Inflammatory macrophage (primary cell): ENCODE data around the gene GRHL3.
"Not testable (repeated sequence)": the region's sequence is repeated elsewhere in the genome, so short reads cannot be mapped to it uniquely, and the experiment has no call there.

ENCODE experiments used
- DNase-seq, 2 donors: peaks; one replicate each; pipeline ENCODE4 v3.0.0-alpha.2; 2020 to 2022
- total RNA-seq, 18 experiments: gene quantifications; one replicate each; lab custom pipeline; 2026; ENCODE audit warnings: mixed read lengths in 6 of 18, inconsistent platforms in 2 of 18; lab: John Stamatoyannopoulos, UW

Gene GRHL3
- total RNA-seq = 0 to 0.26 (median 0.10) reads per million in 18 experiments

GRCh38 chr1:24319312-24319863, at the start of gene GRHL3:
Gene GRHL3, plus strand, starts transcription at chr1:24319357. Its CDS starts 195 bp downstream, at chr1:24319552.
- DNase-seq = no peak

GRCh38 chr1:24274203-24275103, 44.7 kb upstream of the GRHL3 start:
- not testable (repeated sequence) for DNase-seq

GRCh38 chr1:24275104-24275410, 44.1 kb upstream of the GRHL3 start:
- no peak for DNase-seq

- no peak for DNase-seq
Measured at GRCh38 chr1:24275510-24275909, 43.6 kb upstream of the GRHL3 start.

GRCh38 chr1:24276791-24277190, 42.4 kb upstream of the GRHL3 start:
- no peak for DNase-seq

GRCh38 chr1:24277420-24278169, 41.6 kb upstream of the GRHL3 start:
- DNase-seq = no peak

- DNase-seq = no peak
Measured at GRCh38 chr1:24278726-24279125, 40.4 kb upstream of the GRHL3 start.

- no peak for DNase-seq
Measured at GRCh38 chr1:24279590-24280232, 39.4 kb upstream of the GRHL3 start.

GRCh38 chr1:24281591-24281990, 37.6 kb upstream of the GRHL3 start:
- no peak for DNase-seq

- DNase-seq = no peak
Measured at GRCh38 chr1:24282491-24282890, 36.7 kb upstream of the GRHL3 start.

GRCh38 chr1:24283326-24284155, 35.6 kb upstream of the GRHL3 start:
- no peak for DNase-seq

GRCh38 chr1:24284156-24284471, 35.0 kb upstream of the GRHL3 start:
- no peak for DNase-seq

- DNase-seq = no peak
Measured at GRCh38 chr1:24285231-24285630, 33.9 kb upstream of the GRHL3 start.

- DNase-seq = no peak
Measured at GRCh38 chr1:24286246-24287010, 32.7 kb upstream of the GRHL3 start.

- not testable (repeated sequence) for DNase-seq
Measured at GRCh38 chr1:24287779-24288178, 31.4 kb upstream of the GRHL3 start.

- no peak for DNase-seq
Measured at GRCh38 chr1:24288479-24288878, 30.7 kb upstream of the GRHL3 start.

- DNase-seq = no peak
Measured at GRCh38 chr1:24289937-24290595, 29.1 kb upstream of the GRHL3 start.

GRCh38 chr1:24290933-24291487, 28.1 kb upstream of the GRHL3 start:
- DNase-seq = no peak

GRCh38 chr1:24292103-24292502, 27.1 kb upstream of the GRHL3 start:
- no peak for DNase-seq

GRCh38 chr1:24292887-24293286, 26.3 kb upstream of the GRHL3 start:
- no peak for DNase-seq
